ENCODE results near the gene LRRC63. TPM values are rescaled to one million over a fixed set of nuclear protein-coding genes. Genes with fewer than 3 reads are reported as not detected.
A peak's percentile ranks its signal among the peaks of the same experiment; 100 is the strongest.

Gene LRRC63
- total and polyA plus RNA-seq, 2 donors (not counting 3 experiments of a cell fraction or from before 2014, with no cell fraction given): 0.04 TPM; not detected in 1

GRCh38 chr13:46210362-46211083 lies 1.2 kb upstream of the LRRC63 start:
- intact Hi-C loops (cut with micrococcal nuclease): no loop called here

More at GRCh38 chr13:46210362-46211083, 1.2 kb upstream of the LRRC63 start:
- Histone ChIP-seq H3K4me1 (ENCODE audit: control insufficient read depth, extremely low read depth, insufficient read depth, low read length) (peaks cover 9% of the 10 kb centered on the region), H3K9me1 (replicated peaks; ENCODE audit: control insufficient read depth, extremely low read depth, insufficient read depth, low read length) (no peaks in the 10 kb centered on the region), H3K36me3 (ENCODE audit: control insufficient read depth in 2 of 2, extremely low read depth in 1 of 2, insufficient read depth in 2 of 2, low read length in 2 of 2) (no peaks in the 10 kb centered on the region), H3K9me3 (replicated peaks; ENCODE audit: control insufficient read depth, insufficient read depth, low read length) (no peaks in the 10 kb centered on the region), H3K4me3 (replicated peaks in 1 of 3; ENCODE audit: insufficient read depth in 1 of 3, low read depth in 1 of 3, low read length in 3 of 3) (no peak overlapping the region), H3K9ac (replicated peaks; ENCODE audit: extremely low read depth, insufficient read depth, low read length) (no peak overlapping the region), H4K20me1 (replicated peaks; ENCODE audit: control insufficient read depth, extremely low read depth, insufficient read depth, low read length) (no peaks in the 10 kb centered on the region), H2AFZ (ENCODE audit: low read depth, low read length) (no peak overlapping the region), H3K79me2 (ENCODE audit: control insufficient read depth, insufficient read depth, low read length) (no peaks in the 10 kb centered on the region), H3K27ac (ENCODE audit: insufficient read depth, low read depth, low read length) (no peak overlapping the region), H3K4me2 (ENCODE audit: insufficient read depth, low read length) (peak overlapping the region; percentile 89), H3K27me3 (ENCODE audit: control insufficient read depth in 2 of 2, insufficient read depth in 2 of 2, low read length in 2 of 2) (peaks cover 12 to 35% of the 10 kb centered on the region in 2 experiments)
- DNase-seq (ENCODE audit: low read depth, low spot score) (no peak), FAIRE-seq (no peak)
- TF ChIP-seq FOS (IDR thresholded peaks at IDR 0.05; ENCODE audit: borderline replicate concordance, insufficient read depth, low read length) (no peak), CTCF (IDR thresholded peaks at IDR 0.05; ENCODE audit: extremely low read depth in 1 of 2, insufficient read depth in 1 of 2, low read depth in 1 of 2, low read length in 2 of 2) (no peak), POLR2AphosphoS5 (IDR thresholded peaks at IDR 0.05; ENCODE audit: insufficient read depth, low read depth, low read length) (no peak), JUN (IDR thresholded peaks at IDR 0.05; ENCODE audit: borderline replicate concordance, insufficient read depth, insufficient read length, low read depth) (no peak), EZH2 (IDR thresholded peaks at IDR 0.05; ENCODE audit: borderline replicate concordance, low read depth, low read length, severe bottlenecking) (no peak), POLR2A (IDR thresholded peaks at IDR 0.05; ENCODE audit: low read depth, low read length) (no peak), MAX (IDR thresholded peaks at IDR 0.05; ENCODE audit: insufficient read depth, insufficient read length) (no peak), GATA2 (IDR thresholded peaks at IDR 0.05; ENCODE audit: insufficient read depth, insufficient read length, low read depth, low read length) (no peak), MYC (IDR thresholded peaks at IDR 0.05; ENCODE audit: low read depth, low read length) (no peak)
- ChIA-PET CTCF (interaction anchor here (1.5 kb wide), 1 partner anchor 79 kb away, joined by 5 read pairs; no protein-coding TSS in a partner anchor), POLR2A (no interaction called here)
- dilution Hi-C loops (cut with MboI; ENCODE audit: extremely low pct_ligation_motif_present, low sequenced_read_pairs): no loop called here
- no TSS peak for BruUV-seq (replicated peaks)
